Skin of body (tissue), 2 donors: ENCODE data around the gene ADAM17. TPM values are rescaled to one million over a fixed set of nuclear protein-coding genes. Genes with fewer than 3 reads are reported as not detected.
"Not testable (repeated sequence)": the region's sequence is repeated elsewhere in the genome, so short reads cannot be mapped to it uniquely, and the experiment has no call there.

Source experiments
- DNase-seq: peaks from one replicate; lab custom pipeline; 2025; lab: John Stamatoyannopoulos, UW
- total RNA-seq: library from RNA; depleted of rRNA; stranded (reverse); fragments of >200 nt; gene quantifications from one replicate; pipeline ENCODE4 v1.2.3, GENCODE V29; 2014

ADAM17 gene
- total RNA-seq, 1 donor from 2014 or later = 44.2 TPM

- no peak for DNase-seq
Measured at GRCh38 chr2:9565436-9566153, 10.0 kb upstream of the ADAM17 start.

GRCh38 chr2:9560628-9561027, 5.0 kb upstream of the ADAM17 start:
- DNase-seq = no peak

DNA sequence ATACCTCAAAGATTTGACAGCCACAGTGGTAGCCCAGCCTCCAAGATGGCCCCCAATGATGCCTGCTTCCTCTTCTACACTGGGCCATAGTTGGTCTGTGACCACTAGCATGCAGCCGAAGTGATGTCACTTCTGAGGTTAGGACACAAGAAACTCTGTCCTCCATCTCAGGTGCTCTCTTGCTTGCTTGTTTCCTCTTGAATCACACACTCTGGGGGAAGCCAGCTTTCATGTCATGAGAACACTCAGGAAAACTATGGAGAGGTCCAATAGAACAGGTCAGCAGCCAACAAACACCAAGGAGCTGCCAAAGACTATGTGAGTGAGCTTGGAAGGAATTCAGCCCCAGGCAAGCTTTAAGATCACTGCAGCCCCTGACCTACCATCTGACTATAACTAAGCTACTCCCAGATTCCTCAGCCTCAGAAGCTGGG, 3.3 kb upstream of the ADAM17 start:
- no peak for DNase-seq

- DNase-seq = no peak
Measured at GRCh38 chr2:9556121-9556743, 602 bp upstream of the ADAM17 start.

- DNase-seq = peak; percentile 90
Measured at GRCh38 chr2:9554921-9555296, 721 bp downstream of the ADAM17 start.

- no peak for DNase-seq
Measured at GRCh38 chr2:9552219-9553178, 3.1 kb downstream of the ADAM17 start.

GRCh38 chr2:9550859-9551391, 4.7 kb downstream of the ADAM17 start:
- DNase-seq = not testable (repeated sequence)

GRCh38 chr2:9549420-9549819, 6.2 kb downstream of the ADAM17 start:
- DNase-seq = no peak

- DNase-seq = no peak
Measured at GRCh38 chr2:9548506-9548905, 7.1 kb downstream of the ADAM17 start.

DNA sequence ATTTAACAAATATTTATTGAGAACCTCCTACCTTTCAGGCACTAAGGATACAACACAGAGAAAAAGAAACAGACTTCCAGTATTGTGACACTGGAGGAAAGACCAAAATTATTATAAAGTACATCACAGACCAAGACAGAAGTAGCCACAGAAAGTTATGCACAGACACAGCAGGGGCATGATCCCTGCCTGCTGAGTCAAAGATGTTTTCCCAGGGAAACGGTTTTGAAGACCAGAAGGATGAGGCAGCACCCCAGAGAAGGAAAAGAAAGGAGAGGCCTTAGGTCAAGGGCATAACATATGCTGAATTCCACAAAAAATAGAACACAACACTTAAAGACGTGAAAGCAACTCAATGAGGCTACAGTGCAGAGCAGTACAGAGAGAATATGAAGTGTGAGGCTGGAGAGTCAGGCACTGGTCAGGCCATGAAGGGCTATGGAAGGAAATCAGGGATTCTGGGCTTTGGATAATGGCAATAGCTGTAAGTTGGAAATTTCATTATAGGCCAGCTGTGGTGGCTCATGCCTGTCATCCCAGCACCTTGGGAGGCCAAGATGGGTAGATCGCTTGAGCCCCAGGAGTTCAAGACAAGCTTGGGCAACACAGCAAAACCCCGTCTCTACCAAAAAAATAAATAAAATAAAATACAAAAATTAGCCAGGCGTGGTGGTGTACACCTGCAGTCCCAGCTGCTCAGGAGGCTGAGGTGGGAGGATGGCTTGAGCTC, 8.2 kb downstream of the ADAM17 start:
- DNase-seq = no peak

DNA sequence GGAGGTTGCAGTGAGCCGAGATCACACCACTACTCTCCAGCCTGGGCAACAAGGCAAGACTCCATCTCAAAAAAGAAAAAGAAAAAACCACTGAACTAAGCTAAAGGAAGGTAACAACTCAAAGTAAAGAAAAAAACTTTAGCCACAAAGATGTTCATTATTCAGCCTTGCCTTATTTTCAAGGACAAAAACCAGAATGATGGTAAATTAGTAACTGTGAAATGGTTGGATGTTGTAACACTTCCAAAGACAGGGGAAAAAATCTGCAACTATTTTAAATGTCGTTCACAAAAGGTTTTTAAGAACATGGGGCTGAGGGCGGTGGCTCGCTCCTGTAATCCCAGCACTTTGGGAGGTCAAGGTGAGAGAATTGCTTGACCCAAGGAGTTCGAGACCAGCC, 10.1 kb downstream of the ADAM17 start:
- DNase-seq = no peak

- no peak for DNase-seq
Measured at GRCh38 chr2:9543557-9543956, 12.1 kb downstream of the ADAM17 start.

- DNase-seq = no peak
Measured at GRCh38 chr2:9539531-9539930, 16.1 kb downstream of the ADAM17 start.

DNA sequence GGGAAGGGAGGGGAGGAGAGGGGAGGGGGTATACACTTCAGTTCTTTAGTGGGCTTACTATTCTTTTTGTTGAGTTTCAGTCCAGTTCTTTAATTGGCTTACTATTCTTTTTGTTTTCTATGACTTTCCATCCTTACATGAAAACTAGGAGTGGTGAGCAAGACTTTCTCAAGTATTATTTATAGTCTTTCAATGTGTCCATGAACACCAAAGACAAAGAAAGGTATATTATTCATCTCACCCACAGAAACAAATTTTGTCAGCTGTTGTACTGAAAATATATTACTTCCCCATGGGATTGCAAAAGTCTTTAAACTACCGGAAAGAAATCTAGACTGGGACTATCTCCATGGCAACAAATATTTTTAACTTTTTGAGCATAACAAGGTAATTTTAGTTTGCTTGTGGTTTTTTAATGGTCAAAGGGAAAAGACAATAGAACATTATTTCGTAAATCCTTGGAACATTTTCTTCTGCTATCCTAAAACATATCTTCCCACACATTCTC, 17.6 kb downstream of the ADAM17 start:
- peak; percentile 36 for DNase-seq

- DNase-seq = no peak
Measured at GRCh38 chr2:9536504-9536903, 19.1 kb downstream of the ADAM17 start.

DNA sequence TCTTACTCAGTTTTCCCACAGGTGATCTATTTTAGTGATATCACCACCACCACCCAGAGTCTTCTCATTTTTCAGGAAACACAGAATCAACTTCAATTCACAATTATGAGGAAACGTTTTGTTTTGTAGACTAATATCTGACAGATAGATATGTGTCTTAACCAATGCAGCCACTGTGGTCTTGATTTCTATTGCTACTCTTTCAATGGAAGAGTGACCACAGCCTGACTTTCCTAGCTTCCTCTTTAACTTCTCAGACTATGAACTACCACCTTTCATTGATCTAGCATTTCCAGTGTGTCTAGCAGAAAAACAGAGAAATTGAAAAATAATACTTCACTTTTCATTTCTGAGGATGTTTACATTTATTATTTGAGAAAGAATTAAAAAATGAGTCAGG, 20.5 kb downstream of the ADAM17 start:
- DNase-seq = no peak

GRCh38 chr2:9533663-9534062, 22.0 kb downstream of the ADAM17 start:
- no peak for DNase-seq

DNA sequence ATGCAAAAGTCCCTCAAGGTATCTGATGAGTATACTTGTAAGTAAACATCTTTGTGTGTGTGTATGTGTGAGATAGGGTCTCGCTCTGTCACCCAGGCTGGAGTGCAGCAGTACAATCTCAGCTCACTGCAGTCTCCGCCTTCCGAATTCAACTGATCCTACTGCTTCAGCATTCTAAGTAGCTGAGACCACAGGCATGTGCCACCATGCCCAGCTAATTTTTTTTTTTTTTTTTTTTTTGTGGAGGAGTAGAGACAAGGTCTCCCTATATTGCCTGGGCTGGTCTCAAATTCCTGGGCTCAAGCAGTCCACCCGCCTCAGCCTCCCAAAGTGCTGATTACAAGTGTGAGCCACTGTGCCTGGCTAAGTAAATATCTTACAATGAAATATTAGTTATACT, 23.2 kb downstream of the ADAM17 start:
- no peak for DNase-seq

DNA sequence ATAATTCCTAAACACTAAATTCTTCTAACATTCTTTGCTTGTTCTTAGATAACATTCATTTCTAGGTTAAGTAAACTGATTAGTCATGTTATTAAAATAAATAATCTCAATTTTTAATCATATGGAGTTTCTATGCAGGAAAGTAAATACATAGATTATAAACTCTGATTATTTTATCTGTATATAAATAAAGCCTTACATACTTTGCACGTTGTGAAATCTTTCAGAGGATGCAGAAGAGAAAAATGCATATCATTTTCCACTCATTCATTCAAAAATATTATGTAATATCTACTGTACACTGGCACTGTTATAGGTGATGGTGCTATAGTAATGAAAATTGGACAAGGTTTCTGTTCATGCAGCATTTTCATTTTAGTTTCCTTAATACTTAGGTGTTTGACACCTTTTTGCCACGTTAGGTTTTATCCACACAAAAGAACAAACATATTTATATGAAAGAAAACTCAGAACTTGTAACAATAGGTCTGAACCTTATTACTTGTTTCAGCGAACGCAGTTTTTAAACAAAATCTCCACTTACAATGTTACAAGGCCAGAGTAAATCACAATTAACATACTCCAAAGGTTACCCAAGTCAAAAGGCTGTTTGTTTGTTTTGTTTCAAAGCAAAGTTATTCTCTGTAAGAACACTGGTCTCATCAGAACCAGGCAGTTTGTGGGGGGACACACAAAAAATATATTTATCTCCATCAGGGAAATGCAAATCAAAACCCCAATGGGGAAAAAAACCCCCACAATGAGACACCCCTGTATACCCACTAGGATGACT, 27.4 kb downstream of the ADAM17 start:
- no peak for DNase-seq

GRCh38 chr2:9525266-9525665, 30.4 kb downstream of the ADAM17 start:
- DNase-seq = no peak
